MV-4-11 (cell line): ENCODE measurements around the gene RBM28.

Experiments
- DNase-seq: peaks from one replicate; lab custom pipeline; 2025; lab: John Stamatoyannopoulos, UW

RBM28 gene

DNA sequence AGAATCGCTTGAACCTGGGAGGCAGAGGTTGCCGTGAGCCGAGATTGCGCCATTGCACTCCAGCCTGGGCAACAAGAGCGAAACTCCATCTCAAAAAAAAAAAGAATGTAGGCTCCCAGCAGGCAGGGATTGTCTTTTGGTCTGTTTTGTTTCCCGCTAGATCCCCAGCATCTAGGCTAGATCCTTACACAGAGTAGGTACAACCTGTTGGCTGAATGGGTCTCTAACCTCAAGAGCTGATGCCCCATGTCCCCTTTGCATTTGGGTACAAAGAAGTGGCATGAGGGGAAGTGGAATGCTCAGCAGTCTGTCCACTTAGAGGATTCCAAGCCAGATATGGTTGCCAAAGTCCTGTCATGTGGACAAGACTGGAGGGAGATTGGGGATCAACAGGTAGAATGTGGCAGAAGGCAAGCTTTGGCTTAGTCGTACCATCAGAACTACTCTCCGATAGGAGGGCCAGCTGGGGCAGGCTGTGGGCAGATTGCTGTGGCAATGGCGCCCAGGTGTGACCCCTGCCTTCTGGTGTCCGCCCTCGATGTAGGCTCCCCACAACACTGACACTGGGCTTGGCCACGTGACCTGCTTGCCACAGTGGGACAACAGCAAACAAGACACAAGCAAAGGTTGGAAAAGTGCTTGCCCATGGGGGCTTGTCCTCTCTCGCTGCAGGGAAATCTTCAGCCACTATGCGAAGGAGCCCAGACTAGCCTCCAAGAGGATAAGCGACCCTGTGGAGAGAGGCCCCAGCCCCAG is 81.3 kb downstream of the RBM28 start:
- no peak for DNase-seq

DNA sequence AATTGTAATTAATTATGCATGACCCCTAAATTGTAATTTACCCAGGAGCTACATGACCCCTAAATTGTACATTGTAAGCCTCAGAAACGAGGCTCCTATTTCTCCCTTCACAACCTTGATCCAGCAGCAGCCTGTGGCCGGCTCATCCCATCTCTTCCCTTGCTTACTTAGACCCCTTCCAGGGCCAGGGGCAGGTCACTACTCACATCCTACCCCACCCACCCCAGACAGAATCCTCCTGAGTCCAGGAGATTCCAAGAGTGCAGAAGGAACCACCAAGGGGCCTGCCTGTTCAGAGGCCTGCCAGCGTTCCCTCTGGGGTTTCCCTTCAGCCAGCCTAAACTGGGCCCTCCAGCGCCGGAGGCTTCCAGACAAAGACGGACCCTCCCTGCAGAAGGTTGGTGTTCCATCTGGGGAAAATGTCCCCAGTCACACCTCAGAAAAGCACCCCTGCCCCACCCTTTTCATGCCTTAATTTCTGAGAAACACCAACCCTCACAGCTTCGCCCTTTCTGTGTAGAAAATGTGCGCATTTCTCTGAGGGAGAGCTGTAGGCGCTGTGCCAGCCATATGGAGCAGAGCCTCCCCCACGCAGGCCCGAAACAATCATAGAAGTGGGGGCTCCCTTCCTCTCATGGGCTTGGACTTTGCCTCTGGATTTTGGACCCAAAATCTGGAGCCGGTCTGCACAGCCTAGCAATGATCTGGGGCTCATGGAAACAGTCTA is 83.5 kb downstream of the RBM28 start:
- no peak for DNase-seq

DNA sequence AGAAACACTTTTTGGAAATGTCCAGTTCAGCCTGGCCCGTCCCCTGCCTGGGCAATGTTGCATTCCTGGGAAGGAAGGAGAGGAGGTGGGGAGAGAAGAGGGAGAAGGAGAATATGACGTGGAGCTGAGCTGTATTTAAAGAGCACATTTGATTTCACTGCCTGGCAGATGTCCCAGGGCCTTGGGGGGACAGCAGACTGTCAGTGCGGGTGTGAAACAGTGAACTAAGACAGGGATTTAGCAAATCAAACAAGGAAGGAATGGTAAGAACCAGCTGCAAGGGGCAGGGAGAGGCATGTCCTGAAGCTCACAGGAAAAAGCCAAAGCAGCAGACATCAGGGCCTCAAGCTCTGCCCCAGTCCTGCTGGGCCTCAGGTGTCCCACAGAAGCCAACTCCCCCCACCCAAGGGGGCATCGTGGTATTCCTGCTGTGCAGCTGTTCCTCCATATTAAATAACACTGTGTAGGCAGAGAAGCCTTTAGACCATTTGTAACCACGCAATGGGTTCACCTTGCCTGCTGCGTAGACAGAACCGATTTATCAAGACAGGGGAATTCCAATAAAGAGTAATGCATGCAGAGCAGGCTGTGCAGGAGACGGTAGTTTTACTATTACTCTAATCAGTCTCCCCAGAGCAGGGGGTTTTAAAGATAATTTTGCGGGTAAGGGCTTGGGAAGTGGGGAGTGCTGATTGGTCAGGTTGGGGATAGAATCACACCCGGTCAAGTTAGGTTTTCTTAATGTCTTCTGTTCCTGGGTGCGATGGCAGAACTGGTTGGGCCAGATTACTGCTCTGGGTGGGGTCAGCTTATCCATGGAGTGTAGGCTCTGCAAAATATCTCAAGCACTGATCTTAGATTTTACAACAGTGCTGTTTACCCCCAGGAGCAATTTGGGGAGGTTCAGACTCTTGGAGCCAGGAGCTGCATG is 84.3 kb downstream of the RBM28 start:
- no peak for DNase-seq

DNA sequence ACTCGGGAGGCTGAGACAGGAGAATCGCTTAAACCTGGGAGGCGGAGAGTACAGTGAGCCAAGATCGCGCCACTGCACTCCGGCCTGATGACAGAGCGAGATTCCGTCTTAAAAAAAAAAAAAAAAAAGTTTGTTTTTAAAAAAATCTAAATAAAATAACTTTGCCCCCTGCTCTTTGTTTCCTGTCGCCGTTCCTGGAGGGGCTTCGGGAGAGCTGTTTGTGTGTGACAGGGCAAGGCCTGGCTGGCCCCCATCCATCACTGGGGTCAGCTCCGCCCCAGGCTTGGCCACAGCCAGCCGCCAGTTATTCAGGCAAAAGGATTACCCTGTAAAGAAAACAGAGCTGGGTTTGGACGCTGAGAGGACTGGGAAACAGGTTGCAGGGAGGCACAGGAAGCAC is 86.2 kb downstream of the RBM28 start:
- no peak for DNase-seq

DNA sequence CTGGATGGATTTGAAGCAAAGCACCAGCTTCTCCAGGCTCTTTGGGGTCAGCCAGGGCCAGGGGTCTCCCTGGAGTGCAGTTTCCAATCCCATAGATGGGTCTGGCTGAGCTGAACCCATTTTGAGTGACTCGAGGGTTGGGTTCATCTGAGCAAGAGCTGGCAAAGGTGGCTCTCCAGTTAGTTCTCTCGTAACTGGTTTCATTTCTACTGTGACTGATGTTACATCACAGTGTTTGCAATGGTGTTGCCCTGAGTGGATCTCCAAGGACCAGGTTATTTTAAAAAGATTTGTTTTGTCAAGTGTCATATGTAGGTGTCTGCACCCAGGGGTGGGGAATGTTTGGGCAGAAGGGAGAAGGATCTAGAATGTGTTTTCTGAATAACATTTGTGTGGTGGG is 88.4 kb downstream of the RBM28 start:
- DNase-seq, result peak; percentile 16

DNA sequence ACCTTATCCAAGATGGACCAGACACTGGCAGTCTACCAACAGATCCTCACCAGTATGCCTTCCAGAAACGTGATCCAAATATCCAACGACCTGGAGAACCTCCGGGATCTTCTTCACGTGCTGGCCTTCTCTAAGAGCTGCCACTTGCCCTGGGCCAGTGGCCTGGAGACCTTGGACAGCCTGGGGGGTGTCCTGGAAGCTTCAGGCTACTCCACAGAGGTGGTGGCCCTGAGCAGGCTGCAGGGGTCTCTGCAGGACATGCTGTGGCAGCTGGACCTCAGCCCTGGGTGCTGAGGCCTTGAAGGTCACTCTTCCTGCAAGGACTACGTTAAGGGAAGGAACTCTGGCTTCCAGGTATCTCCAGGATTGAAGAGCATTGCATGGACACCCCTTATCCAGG is 89.2 kb downstream of the RBM28 start:
- DNase-seq, result no peak

DNA sequence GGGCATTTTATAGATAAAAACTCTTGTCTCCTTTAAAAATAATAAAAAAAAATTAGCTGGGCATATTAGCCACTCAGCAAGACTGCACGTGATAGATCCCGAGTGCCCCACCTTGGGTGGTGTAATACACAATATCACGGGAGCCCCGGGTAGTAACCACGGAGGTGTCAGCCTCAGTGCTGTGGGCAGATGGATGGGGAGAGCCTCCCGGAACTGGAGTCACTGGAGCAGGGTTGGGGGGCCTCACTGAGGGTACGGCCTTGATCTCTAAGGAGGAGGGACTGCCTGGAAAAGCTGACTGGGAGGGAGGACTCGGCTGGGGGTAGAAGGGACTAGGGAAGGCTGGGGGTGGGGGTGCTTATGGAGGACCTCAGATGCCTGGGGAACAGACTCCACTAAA is 90.0 kb downstream of the RBM28 start:
- no peak for DNase-seq

DNA sequence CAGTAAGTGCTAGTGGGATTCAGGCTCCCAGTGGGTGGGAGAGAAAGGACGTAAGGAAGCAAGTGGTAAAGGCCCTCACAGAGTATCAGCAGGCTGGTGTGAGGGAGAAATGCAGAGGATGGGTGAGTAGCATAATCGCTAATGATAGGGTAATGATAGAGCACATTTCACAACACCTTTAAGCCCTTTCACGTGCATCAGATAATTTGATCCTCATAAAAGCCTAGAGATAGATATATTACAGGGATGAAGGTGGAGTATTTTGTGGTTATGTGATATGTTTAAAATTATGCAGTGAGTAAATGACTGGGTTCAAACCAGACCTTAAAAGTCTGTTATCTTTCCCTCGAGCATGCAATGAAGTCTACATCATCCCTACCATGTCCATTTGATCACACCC is 92.4 kb downstream of the RBM28 start:
- no peak for DNase-seq
